GM19351 (cell line): ENCODE results near the gene ZNF69.

Experiments used
- ATAC-seq: cut with Tn5 transposase; IDR thresholded peaks from one replicate; pipeline ENCODE4 v1.9.1; 2021; ENCODE audit warnings: mild to moderate bottlenecking, moderate library complexity; ENCODE audit not compliant: unreplicated experiment

Gene ZNF69

DNA sequence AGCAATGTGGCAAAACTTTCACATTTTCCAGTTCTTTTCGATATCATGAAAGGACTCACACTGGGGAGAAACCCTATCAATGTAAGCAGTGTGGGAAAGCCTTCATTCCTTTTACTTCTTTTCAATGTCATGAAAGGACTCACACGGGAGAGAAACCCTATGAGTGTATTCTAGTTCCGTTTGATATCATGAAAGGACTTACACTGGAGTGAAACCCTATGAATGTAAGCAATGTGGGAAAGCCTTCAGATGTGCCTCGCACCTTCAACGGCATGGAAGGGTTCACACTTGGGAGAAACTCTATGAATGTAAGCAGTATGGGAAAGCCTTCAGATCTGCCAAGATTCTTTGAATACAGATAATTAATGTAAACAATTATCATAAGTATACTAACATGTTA lies 62.7 kb downstream of the ZNF69 start:
- ATAC-seq = no peak
